K562 (cell line): ENCODE results near the gene ROBO3. TPM values are rescaled to one million over a fixed set of nuclear protein-coding genes. Genes with fewer than 3 reads are reported as not detected.

ENCODE experiments used
- ATAC-seq: fragments of 200-7000 bp; cut with Tn5 transposase; 3 replicates; pipeline ENCODE4 v1.9.1; 2020; ENCODE audit warnings: moderate library complexity
- BruUV-seq: library from RNA; stranded (reverse); fragments of 400-500 nt; replicated peaks from 2 replicates; lab custom pipeline; 2021; lab: Mats Ljungman, UMichigan
- CTCF ChIA-PET: fragments of 300-600 bp; formaldehyde crosslinking; extraction: SDS; loops from one replicate; lab custom pipeline; 2021; ENCODE audit warnings: low intra/inter-chr PET ratio; lab: Yijun Ruan, JAX
- POLR2A ChIA-PET: fragments of 300-600, 350-650 bp; sonication (Branson Sonifier 250); formaldehyde crosslinking; extraction: SDS; loops from one replicate; lab custom pipeline; 2021; ENCODE audit warnings: antibody characterized with exemption, inconsistent platforms; lab: Yijun Ruan, JAX
- DNase-seq, 4 experiments: peaks; one replicate each; pipeline versions ENCODE4 v3.0.0 to v3.0.0-alpha.2; 2011 to 2018; ENCODE audit warnings: low spot score in 3 of 4, mixed read lengths in 3 of 4; ENCODE audit errors: extremely low read depth in 1 of 4
- FAIRE-seq: peaks from 2 replicates; lab custom pipeline; 2011; peaks lifted over from hg19 to GRCh38; lab: Jason Lieb, UNC
- H2AFZ ChIP-seq: 2 replicates; pipeline ENCODE4 v1.6.0; 2011; ENCODE audit warnings: low read depth, low read length, control low read depth, inconsistent platforms
- H3K27ac ChIP-seq: fragments of 200-600 bp; 3 replicates; pipeline ENCODE4 v1.8.0; 2011; ENCODE audit warnings: low read depth, mild to moderate bottlenecking, control low read depth, inconsistent platforms, low read length, moderate library complexity, mixed read lengths; ENCODE audit errors: extremely low read depth
- H3K27me3 ChIP-seq, 2 experiments: fragments of 300-600 bp in 1 of 2; 2 replicates in 1 of 2; 3 replicates in 1 of 2; pipeline versions ENCODE4 v1.6.0 to v1.8.0; 2011; ENCODE audit warnings: inconsistent platforms in 2 of 2, low read length in 2 of 2, mild to moderate bottlenecking in 1 of 2, mixed read lengths in 1 of 2, moderate library complexity in 1 of 2; ENCODE audit not compliant: control insufficient read depth in 2 of 2, insufficient read depth in 2 of 2
- H3K36me3 ChIP-seq: fragments of 300-600 bp; 3 replicates; pipeline ENCODE4 v1.8.0; 2011; ENCODE audit warnings: mild to moderate bottlenecking, low read length, inconsistent platforms; ENCODE audit not compliant: control insufficient read depth, insufficient read depth
- H3K4me1 ChIP-seq, 2 experiments: fragments of 200-600 bp in 1 of 2; replicated peaks in 1 of 2; 2 replicates in 1 of 2; 3 replicates in 1 of 2; pipeline versions ENCODE4 v1.5.1 to v1.8.0; 2011; ENCODE audit warnings: inconsistent platforms in 2 of 2, low read length in 2 of 2, mild to moderate bottlenecking in 1 of 2, mixed read lengths in 1 of 2, moderate library complexity in 1 of 2; ENCODE audit not compliant: control insufficient read depth in 2 of 2, insufficient read depth in 2 of 2
- H3K4me2 ChIP-seq: 2 replicates; pipeline ENCODE4 v1.6.1; 2011; ENCODE audit warnings: low read length, control low read depth, inconsistent platforms, mixed read lengths; ENCODE audit not compliant: insufficient read depth
- H3K4me3 ChIP-seq: fragments of 200-600 bp; sonication (generic), shearing (Covaris generic); 2 replicates; pipeline ENCODE4 v1.5.1; 2016; ENCODE audit warnings: control low read depth, inconsistent platforms
- H3K79me2 ChIP-seq: fragments of 200-600 bp; 3 replicates; pipeline ENCODE4 v1.8.0; 2011; ENCODE audit warnings: low read length, inconsistent platforms; ENCODE audit not compliant: control insufficient read depth, insufficient read depth
- H3K9ac ChIP-seq, 2 experiments: 2 replicates each; pipeline versions ENCODE4 v1.6.0 to v1.6.1; 2011; ENCODE audit warnings: low read depth in 2 of 2, low read length in 2 of 2, control low read depth in 1 of 2, inconsistent platforms in 1 of 2, mild to moderate bottlenecking in 1 of 2, mixed read lengths in 1 of 2; ENCODE audit not compliant: insufficient read depth in 1 of 2
- H3K9me1 ChIP-seq: one replicate; pipeline ENCODE4 v1.6.0; 2011; ENCODE audit warnings: inconsistent platforms, mild to moderate bottlenecking, low read length, moderate library complexity; ENCODE audit not compliant: control insufficient read depth, insufficient read depth
- H3K9me3 ChIP-seq: replicated peaks from 2 replicates; pipeline ENCODE4 v1.5.1; 2011; ENCODE audit warnings: low read depth, low read length, inconsistent platforms; ENCODE audit not compliant: control insufficient read depth, insufficient read depth
- H4K20me1 ChIP-seq: replicated peaks from 2 replicates; pipeline ENCODE4 v1.6.1; 2011; ENCODE audit warnings: low read length, inconsistent platforms, mixed read lengths; ENCODE audit not compliant: control insufficient read depth, insufficient read depth
- CREB3 ChIP-seq: fragments of 450-650 bp; conservative IDR thresholded peaks from 2 replicates; pipeline ENCODE4 v1.6.1; 2016; ENCODE audit warnings: missing genetic modification characterization, low read depth, mild to moderate bottlenecking, missing compliant biosample characterization, moderate library complexity
- EGR1 ChIP-seq: fragments of 450-650 bp; conservative IDR thresholded peaks from 2 replicates; pipeline ENCODE4 v1.6.1; 2017; ENCODE audit warnings: mild to moderate bottlenecking
- EHMT2 ChIP-seq: fragments of 450-650 bp; IDR thresholded peaks from 2 replicates; pipeline ENCODE4 v1.6.1; 2018; ENCODE audit warnings: antibody characterized with exemption
- ETV5 ChIP-seq: sonication (generic); formaldehyde crosslinking; IDR thresholded peaks from 2 replicates; pipeline ENCODE4 v1.4.0; 2020; ENCODE audit warnings: low read depth, mild to moderate bottlenecking, missing genetic modification reagents
- EZH2 ChIP-seq: IDR thresholded peaks from 2 replicates; pipeline ENCODE4 v1.6.1; 2012; ENCODE audit warnings: low read depth, mild to moderate bottlenecking, inconsistent platforms, low read length, borderline replicate concordance
- GABPA ChIP-seq: fragments of 200-800 bp; sonication (Bioruptor generic); conservative IDR thresholded peaks from 2 replicates; pipeline ENCODE4 v1.6.1; 2016; ENCODE audit warnings: low read depth, missing genetic modification characterization, missing compliant biosample characterization
- NCOA2 ChIP-seq, 2 experiments: fragments of 450-650 bp; IDR thresholded peaks; 2 replicates each; pipeline ENCODE4 v1.6.1; 2018; ENCODE audit warnings: mild to moderate bottlenecking in 2 of 2, moderate library complexity in 1 of 2; ENCODE audit not compliant: partially characterized antibody in 2 of 2
- PYGO2 ChIP-seq: fragments of 450-650 bp; IDR thresholded peaks from 2 replicates; pipeline ENCODE4 v1.6.1; 2016; ENCODE audit warnings: mild to moderate bottlenecking, missing genetic modification characterization, moderate library complexity, missing compliant biosample characterization
- SOX6 ChIP-seq: fragments of 450-650 bp; IDR thresholded peaks from 2 replicates; pipeline ENCODE4 v1.6.1; 2014; ENCODE audit warnings: mild to moderate bottlenecking
- SRSF3 ChIP-seq: fragments of 200-400 bp; formaldehyde crosslinking; IDR thresholded peaks from 2 replicates; pipeline ENCODE4 v1.6.1; 2016; ENCODE audit warnings: mild to moderate bottlenecking, low read length, moderate library complexity; ENCODE audit not compliant: insufficient read depth
- STAT5B ChIP-seq: fragments of 250-450 bp; sonication (Bioruptor Pico); IDR thresholded peaks from 2 replicates; pipeline ENCODE4 v1.8.0; 2021; ENCODE audit warnings: mild to moderate bottlenecking, inconsistent platforms
- ZNF121 ChIP-seq: sonication (generic); formaldehyde crosslinking; conservative IDR thresholded peaks from 2 replicates; pipeline ENCODE4 v1.8.0; 2022; ENCODE audit warnings: missing genetic modification reagents
- ZNF655 ChIP-seq: fragments of 250-450 bp; sonication (Bioruptor Pico); IDR thresholded peaks from 2 replicates; pipeline ENCODE4 v1.5.0; 2021
- ZNF740 ChIP-seq, 3 experiments: fragments of 200-800 bp in 1 of 3; sonication (Bioruptor generic) in 1 of 3; sonication (generic) in 1 of 3; formaldehyde crosslinking in 1 of 3; IDR thresholded peaks; 2 replicates each; pipeline versions ENCODE4 v1.6.1 to v1.8.0; 2016 to 2022; ENCODE audit warnings: mild to moderate bottlenecking in 2 of 3, missing compliant biosample characterization in 2 of 3, missing genetic modification characterization in 2 of 3, missing genetic modification reagents in 1 of 3
- WGBS: fragments of 100-300 bp; shearing (Covaris generic); methylation state at CpG from one replicate; pipeline ENCODE4 v1.1.6; 2016; ENCODE audit warnings: low coverage, mixed read lengths; ENCODE audit not compliant: insufficient coverage; ENCODE audit errors: missing lambda C conversion rate; 5-methylcytosine and 5-hydroxymethylcytosine counted together
- in situ Hi-C: fragments of 300-500 bp; cut with MboI; formaldehyde crosslinking; loops from 4 replicates; pipeline ENCODE4 v1.15.0; 2018; ENCODE audit warnings: inconsistent platforms, mixed read lengths
- intact Hi-C: fragments of 100-400 bp; cut with micrococcal nuclease; formaldehyde crosslinking; loops from 2 replicates; pipeline ENCODE4 v1.14.2; 2022
- polyA plus RNA-seq, 8 experiments: library from polyadenylated mRNA; depleted of rRNA in 4 of 8; stranded (reverse) in 5 of 8; unstranded in 3 of 8; fragments of >200 nt; fragmentation: Nextera tagmentation in 2 of 8; fragmentation: Illumina TruSeq in 1 of 8; extraction: Ambion mirVana in 2 of 8; extraction: Trizol in 1 of 8; gene quantifications; 2 replicates each; pipeline versions ENCODE4 v1.2.1 to v1.2.3, GENCODE V29; 2011 to 2014; ENCODE audit warnings: inconsistent platforms in 1 of 8, missing spikeins in 1 of 8
- total RNA-seq, 7 experiments: library from RNA; depleted of rRNA in 6 of 7; stranded (reverse); fragments of >200 nt in 6 of 7; fragmentation: Illumina TruSeq in 2 of 7; extraction: Trizol in 2 of 7; gene quantifications; 2 replicates each; pipeline versions ENCODE4 v1.2.1 to v1.2.3, GENCODE V29; 2011 to 2021; ENCODE audit warnings: low replicate concordance in 1 of 7

Gene ROBO3
- total and polyA plus RNA-seq, 9 of the 15 experiments (the other 6 are each of a cell fraction or from before 2014, with no cell fraction given): 0.29 to 1.4 (median 0.97) TPM; not detected in 2

- H3K27me3 ChIP-seq: peaks cover 11 to 66% of the 10 kb centered on the region in 2 experiments; a peak in 4 of 5 replicates
- H2AFZ ChIP-seq: no peak overlapping the region
- intact Hi-C loops (no loop called here), in situ Hi-C loops (no loop called here)
- no peaks in the 10 kb centered on the region for H3K79me2 ChIP-seq
- H3K4me3 ChIP-seq: no peak overlapping the region
- DNase-seq (no peak), ATAC-seq (no peak), FAIRE-seq (no peak)
- POLR2A ChIA-PET: interaction anchor here (0.7 kb wide), 2 partner anchors 18 to 32 kb away, joined by 3 read pairs; no protein-coding TSS in a partner anchor
- no peaks in the 10 kb centered on the region for H3K9me1 ChIP-seq
- no peak for TF ChIP-seq ETV5
- TF ChIP-seq EGR1: no peak
- no peak for TF ChIP-seq NCOA2 (IDR thresholded peaks at IDR 0.05; ENCODE audit: partially characterized antibody in 2 of 2)
- TF ChIP-seq EHMT2: no peak
- no peak for TF ChIP-seq ZNF121 (CRISPR knock-in tag)
- no peak for TF ChIP-seq EZH2
- TF ChIP-seq PYGO2 (tag): no peak
- TF ChIP-seq ZNF655: no peak
- no peak for TF ChIP-seq SRSF3
- TF ChIP-seq STAT5B (CRISPR knock-in tag): no peak
- no peak for TF ChIP-seq CREB3
- TF ChIP-seq ZNF740 (CRISPR knock-in tag; IDR thresholded peaks at IDR 0.05): no peak
- no peak for TF ChIP-seq ZNF740 (tag; IDR thresholded peaks at IDR 0.05)
- no peak for TF ChIP-seq SOX6
- no peak for TF ChIP-seq GABPA (tag)
- BruUV-seq: no TSS peak
- no peak overlapping the region for H3K9ac ChIP-seq
- H3K4me2 ChIP-seq: no peak overlapping the region
- no peaks in the 10 kb centered on the region for H3K36me3 ChIP-seq
- peaks cover 6 to 7% of the 10 kb centered on the region in 2 experiments; a peak in 2 of 5 replicates for H3K4me1 ChIP-seq
- 0 out of 2 replicates have a peak, but pooled peaks cover 3% of the 10 kb centered on the region for H4K20me1 ChIP-seq
- CTCF ChIA-PET: no interaction called here
- no peak overlapping the region for H3K27ac ChIP-seq
- WGBS: 2% methylated on average over 6 of the region's 12 CpGs
- H3K9me3 ChIP-seq: no peaks in the 10 kb centered on the region
Observed at GRCh38 chr11:124886978-124887666, 21.9 kb downstream of the ROBO3 start.
